ENCODE data around the gene OTX2. TPM values are rescaled to one million over a fixed set of nuclear protein-coding genes. Genes with fewer than 3 reads are reported as not detected.

The OTX2 gene
- total RNA-seq, 4 donors from 2014 or later = not detected

- Histone ChIP-seq H3K4me3 (no peak overlapping the region), H3K9me3 (no peaks in the 10 kb centered on the region), H3K4me1 (no peaks in the 10 kb centered on the region), H3K36me3 (no peaks in the 10 kb centered on the region), H3K27me3 (peaks cover 0 to 11% (median 0%) of the 10 kb centered on the region in 4 donors), H3K27ac (no peak overlapping the region)
- no peak for DNase-seq
- TF ChIP-seq POLR2A (IDR thresholded peaks at IDR 0.05) = no peak
- TF ChIP-seq, protein P1, sequence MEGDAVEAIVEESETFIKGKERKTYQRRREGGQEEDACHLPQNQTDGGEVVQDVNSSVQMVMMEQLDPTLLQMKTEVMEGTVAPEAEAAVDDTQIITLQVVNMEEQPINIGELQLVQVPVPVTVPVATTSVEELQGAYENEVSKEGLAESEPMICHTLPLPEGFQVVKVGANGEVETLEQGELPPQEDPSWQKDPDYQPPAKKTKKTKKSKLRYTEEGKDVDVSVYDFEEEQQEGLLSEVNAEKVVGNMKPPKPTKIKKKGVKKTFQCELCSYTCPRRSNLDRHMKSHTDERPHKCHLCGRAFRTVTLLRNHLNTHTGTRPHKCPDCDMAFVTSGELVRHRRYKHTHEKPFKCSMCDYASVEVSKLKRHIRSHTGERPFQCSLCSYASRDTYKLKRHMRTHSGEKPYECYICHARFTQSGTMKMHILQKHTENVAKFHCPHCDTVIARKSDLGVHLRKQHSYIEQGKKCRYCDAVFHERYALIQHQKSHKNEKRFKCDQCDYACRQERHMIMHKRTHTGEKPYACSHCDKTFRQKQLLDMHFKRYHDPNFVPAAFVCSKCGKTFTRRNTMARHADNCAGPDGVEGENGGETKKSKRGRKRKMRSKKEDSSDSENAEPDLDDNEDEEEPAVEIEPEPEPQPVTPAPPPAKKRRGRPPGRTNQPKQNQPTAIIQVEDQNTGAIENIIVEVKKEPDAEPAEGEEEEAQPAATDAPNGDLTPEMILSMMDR (IDR thresholded peaks at IDR 0.05) = no peak
- WGBS, 2 donors = 36 to 50% methylated on average over 2 of the region's 2 CpGs
- intact Hi-C loops (cut with DNase I) = no loop called here
These were observed 58.8 kb downstream of the OTX2 start for GRCh38 chr14:56751471-56751870.

Small RNA genes lying within 50 kb of the gene (small RNA-seq; reads per million reads assigned to genes)
- gene RN7SL461P (0 reads per million in 4 donors), gene RNU6-1204P (0 reads per million in 4 donors)

Other genes with a start within 250 kb of the OTX2 start
- gene TMEM260, start 230.7 kb downstream of the OTX2 start, total RNA-seq = 10 to 100 TPM in 2 of 4 donors, 1 to 10 TPM in 2; 8.7 to 17.2 (median 10.9) TPM

All from esophagus squamous epithelium (tissue), 5 donors.